LNCaP clone FGC (cell line): ENCODE data around the gene FA2H.
"Not testable (repeated sequence)": the region's sequence is repeated elsewhere in the genome, so short reads cannot be mapped to it uniquely, and the experiment has no call there.

Source experiments
- DNase-seq: peaks from one replicate; pipeline ENCODE4 v3.0.0-alpha.2; 2011; ENCODE audit warnings: low read depth
- H3K4me3 ChIP-seq: 2 replicates; pipeline ENCODE4 v1.5.1; 2011; ENCODE audit warnings: mild to moderate bottlenecking, low read depth, low read length, control low read depth
- CTCF ChIP-seq: IDR thresholded peaks from 2 replicates; pipeline ENCODE4 v1.5.1; 2012; ENCODE audit warnings: mild to moderate bottlenecking; ENCODE audit not compliant: control insufficient read depth, insufficient read depth; ENCODE audit errors: extremely low read depth

Gene FA2H

DNA sequence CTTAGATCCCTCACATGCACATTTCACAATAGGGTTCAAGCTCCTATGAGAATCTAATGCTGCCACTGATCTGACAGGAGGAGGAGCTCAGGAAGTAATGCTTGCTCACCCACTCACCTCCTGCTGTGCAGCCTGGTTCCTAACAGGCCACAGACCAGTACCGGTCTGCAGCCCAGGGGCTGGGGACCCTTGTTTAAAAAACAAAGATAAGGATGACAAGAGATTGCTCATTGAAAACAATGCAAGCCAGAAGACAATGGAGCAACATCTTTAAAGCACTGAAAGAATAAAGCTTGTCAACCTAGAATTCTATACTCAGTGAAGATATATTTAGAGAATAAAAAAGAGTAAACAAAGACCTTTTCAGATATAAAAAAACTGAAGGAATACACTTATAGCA is 22.8 kb upstream of the FA2H start:
- no peak overlapping the region for H3K4me3 ChIP-seq
- no peak for TF ChIP-seq CTCF
- no peak for DNase-seq

GRCh38 chr16:74795104-74795503 is 20.5 kb upstream of the FA2H start:
- no peak for TF ChIP-seq CTCF
- no peak overlapping the region for H3K4me3 ChIP-seq

DNA sequence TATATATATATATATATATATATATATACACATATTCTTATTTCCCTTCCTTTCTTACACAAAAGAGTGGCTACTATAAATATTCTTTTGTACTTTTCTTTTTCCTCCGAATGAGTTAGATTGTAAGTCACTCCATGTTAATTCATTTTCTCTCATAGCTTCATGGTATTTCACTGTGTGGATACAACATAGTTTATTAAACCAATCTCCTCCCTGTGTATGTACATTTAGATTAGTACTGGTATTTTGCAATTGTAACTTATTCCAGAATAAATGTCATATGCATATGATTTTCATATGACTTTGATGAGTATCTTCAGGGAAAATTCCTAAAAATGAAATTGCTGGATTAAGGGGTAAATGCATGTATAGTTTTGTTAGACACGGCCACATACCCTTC is 20.0 kb upstream of the FA2H start:
- no peak for DNase-seq
- H3K4me3 ChIP-seq, result no peak overlapping the region
- no peak for TF ChIP-seq CTCF

More at GRCh38 chr16:74795104-74795503, 20.5 kb upstream of the FA2H start:
- DNase-seq, result no peak

GRCh38 chr16:74793571-74793970 is 19.0 kb upstream of the FA2H start:
- no peak for DNase-seq
- no peak for TF ChIP-seq CTCF
- no peak overlapping the region for H3K4me3 ChIP-seq

DNA sequence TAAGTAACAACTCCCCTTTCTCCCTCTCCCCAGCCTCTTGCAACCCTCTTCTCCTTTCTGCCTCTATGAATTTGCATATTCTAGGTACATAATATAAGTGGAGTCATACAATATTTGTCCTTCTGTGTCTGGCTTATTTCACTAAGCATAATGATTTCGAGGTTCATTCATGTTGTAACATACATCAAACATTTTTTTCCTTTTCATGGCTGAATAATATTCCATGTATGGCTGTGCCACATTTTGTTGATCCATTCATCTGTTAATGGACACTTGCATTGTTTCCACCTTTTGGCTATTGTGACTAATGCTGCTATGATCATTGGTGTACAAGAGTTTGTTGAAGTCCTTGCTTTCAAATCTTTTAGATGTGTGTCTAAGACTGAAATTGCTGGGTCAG is 17.6 kb upstream of the FA2H start:
- no peak overlapping the region for H3K4me3 ChIP-seq
- DNase-seq, result no peak
- TF ChIP-seq CTCF, result no peak

GRCh38 chr16:74791749-74792148 is 17.1 kb upstream of the FA2H start:
- not testable (repeated sequence) for H3K4me3 ChIP-seq, DNase-seq

DNA sequence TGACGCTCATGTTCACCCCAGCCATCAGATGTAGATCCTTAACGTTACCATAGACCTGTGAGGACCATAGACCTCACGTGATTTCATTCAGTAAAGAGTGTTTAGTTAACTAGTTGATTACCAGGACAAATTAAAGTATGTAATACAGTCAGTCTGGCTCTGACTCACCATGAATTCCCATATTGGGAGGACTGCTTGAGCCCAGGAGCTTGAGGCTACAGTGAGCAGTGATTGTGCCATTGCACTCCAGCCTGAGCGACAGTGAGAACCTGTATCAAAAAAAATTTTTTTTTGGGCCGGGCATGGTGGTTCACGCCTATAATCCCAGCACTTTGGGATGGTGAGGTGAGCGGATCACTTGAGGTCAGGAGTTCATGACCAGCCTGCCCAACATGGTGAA is 13.5 kb upstream of the FA2H start:
- DNase-seq, result no peak
- TF ChIP-seq CTCF, result no peak
- no peak overlapping the region for H3K4me3 ChIP-seq

DNA sequence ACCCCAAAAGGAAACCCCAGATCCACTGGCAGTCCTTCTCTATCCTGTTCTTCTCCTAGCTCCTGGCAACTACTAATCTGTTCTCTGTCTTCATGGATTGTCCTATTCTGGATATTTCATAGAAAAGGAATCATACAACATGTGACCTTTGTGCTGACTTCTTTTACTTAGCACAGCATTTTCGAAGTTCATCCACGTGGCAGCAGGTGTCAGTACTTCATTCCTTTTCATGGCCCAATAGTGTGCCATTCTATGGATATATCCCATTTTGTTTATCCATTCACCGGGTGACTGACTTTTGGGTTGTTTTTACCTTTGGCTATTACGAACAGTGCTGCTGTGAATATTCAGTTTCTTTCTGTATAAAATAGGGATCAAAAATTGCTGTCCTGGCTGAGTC is 10.4 kb upstream of the FA2H start:
- no peak for TF ChIP-seq CTCF
- no peak for DNase-seq
- no peak overlapping the region for H3K4me3 ChIP-seq
